T-helper 17 cell (primary cell): ENCODE results near the gene NIPBL. TPM values are rescaled to one million over a fixed set of nuclear protein-coding genes. Genes with fewer than 3 reads are reported as not detected.

Source experiments
- ATAC-seq: fragments of 150-1000 bp; cut with Tn5 transposase; 2 replicates; pipeline ENCODE4 v1.10.0; 2021; ENCODE audit warnings: mild to moderate bottlenecking, moderate library complexity
- DNase-seq, 3 donors: peaks; one replicate each; pipeline versions ENCODE4 v3.0.0 to v3.0.0-alpha.2; 2020 to 2021
- H3K9me3 ChIP-seq: one replicate; pipeline ENCODE4 v1.7.0; 2013; ENCODE audit warnings: low read length, mild to moderate bottlenecking; ENCODE audit not compliant: control insufficient read depth, poor library complexity, severe bottlenecking
- H3K27ac Mint-ChIP-seq: one replicate; pipeline ENCODE4 v1.8.0; 2022; ENCODE audit warnings: mild to moderate bottlenecking, moderate library complexity, mixed read lengths
- H3K27me3 Mint-ChIP-seq: one replicate; pipeline ENCODE4 v1.8.0; 2022; ENCODE audit warnings: mixed read lengths
- H3K36me3 Mint-ChIP-seq: one replicate; pipeline ENCODE4 v1.8.0; 2022; ENCODE audit warnings: low read depth, mixed read lengths
- H3K4me1 Mint-ChIP-seq: one replicate; pipeline ENCODE4 v1.8.0; 2022; ENCODE audit warnings: mild to moderate bottlenecking, mixed read lengths
- H3K4me3 Mint-ChIP-seq: one replicate; pipeline ENCODE4 v1.8.0; 2022; ENCODE audit warnings: mild to moderate bottlenecking, moderate library complexity, mixed read lengths
- total RNA-seq, 4 donors: library from RNA in 2 of 4; stranded (reverse) in 2 of 4; gene quantifications; one replicate each; pipeline ENCODE4 v1.2.3 and lab custom pipeline; 2022 to 2026

NIPBL gene
- total RNA-seq, 2 donors from 2014 or later, result 113 to 118 TPM

GRCh38 chr5:36932699-36933098, 56.1 kb downstream of the NIPBL start:
- Mint-ChIP-seq H3K4me1 (peaks cover 53% of the 10 kb centered on the region), H3K4me3 (no peak overlapping the region), H3K36me3 (no peaks in the 10 kb centered on the region), H3K27me3 (no peaks in the 10 kb centered on the region), H3K27ac (no peak overlapping the region)
- no peak for ATAC-seq
- H3K9me3 ChIP-seq, result no peaks in the 10 kb centered on the region
- no peak for DNase-seq

DNA sequence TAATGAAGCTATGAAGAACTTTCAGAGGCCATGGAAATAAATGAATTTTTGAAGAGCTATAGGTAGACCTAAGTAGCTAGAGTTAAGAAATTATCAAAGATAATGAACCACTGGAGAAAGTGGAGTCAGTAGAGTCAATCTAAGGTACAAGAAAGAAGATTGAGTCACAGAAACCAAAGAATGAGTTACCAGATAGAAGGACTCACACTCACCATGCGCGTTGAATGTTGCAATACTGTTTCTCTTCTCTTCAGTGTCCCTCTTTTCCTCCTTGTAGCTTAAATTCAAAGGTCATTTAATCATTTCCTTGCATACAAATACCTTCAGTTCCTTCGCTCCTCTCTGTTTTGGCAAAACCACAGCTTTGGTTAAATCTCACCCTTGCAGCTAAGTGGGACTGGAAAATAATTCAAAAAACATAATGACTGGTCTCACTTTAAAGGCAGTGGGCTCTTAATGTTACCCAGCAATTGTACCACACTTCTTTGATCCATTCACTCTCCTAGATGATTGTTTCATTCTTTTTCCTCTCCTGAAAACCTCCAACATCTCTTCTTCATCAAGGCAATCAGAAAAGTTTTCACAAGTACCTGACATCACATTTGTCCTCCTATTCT, 58.3 kb downstream of the NIPBL start:
- Mint-ChIP-seq H3K27me3 (no peaks in the 10 kb centered on the region), H3K36me3 (no peaks in the 10 kb centered on the region), H3K4me1 (peaks cover 47% of the 10 kb centered on the region), H3K4me3 (no peak overlapping the region), H3K27ac (no peak overlapping the region)
- ATAC-seq, result no peak
- no peaks in the 10 kb centered on the region for H3K9me3 ChIP-seq
- no peak for DNase-seq

DNA sequence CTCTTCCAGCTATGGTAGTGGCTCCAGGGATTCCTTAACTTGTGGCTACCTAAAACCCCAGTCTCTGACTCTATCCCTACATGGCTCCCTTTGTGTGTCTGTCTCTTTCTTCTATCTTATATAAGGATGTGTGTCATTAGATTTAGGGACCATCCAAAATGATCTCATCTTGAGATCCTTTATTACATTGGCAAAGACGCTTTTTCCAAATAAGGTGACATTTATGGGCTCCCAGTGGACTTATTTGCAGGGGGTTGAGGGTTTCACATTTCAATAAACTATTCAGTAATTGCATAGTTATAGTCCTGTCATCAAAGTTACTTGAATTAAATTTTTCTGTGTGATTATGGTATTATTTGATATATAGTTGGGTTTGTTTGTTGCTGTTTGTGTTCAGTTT, 59.2 kb downstream of the NIPBL start:
- H3K36me3 Mint-ChIP-seq, result no peaks in the 10 kb centered on the region
- no peaks in the 10 kb centered on the region for H3K9me3 ChIP-seq
- H3K4me1 Mint-ChIP-seq, result peaks cover 47% of the 10 kb centered on the region
- no peak for DNase-seq
- H3K27ac Mint-ChIP-seq, result no peak overlapping the region
- H3K4me3 Mint-ChIP-seq, result no peak overlapping the region
- no peak for ATAC-seq
- no peaks in the 10 kb centered on the region for H3K27me3 Mint-ChIP-seq

- no peak for ATAC-seq
- DNase-seq, result no peak
- no peaks in the 10 kb centered on the region for H3K9me3 ChIP-seq
- Mint-ChIP-seq H3K27me3 (no peaks in the 10 kb centered on the region), H3K36me3 (no peaks in the 10 kb centered on the region), H3K27ac (no peak overlapping the region), H3K4me1 (peaks cover 50% of the 10 kb centered on the region), H3K4me3 (no peak overlapping the region)
Observed at GRCh38 chr5:36936309-36936708, 59.7 kb downstream of the NIPBL start.

GRCh38 chr5:36938129-36938528, 61.6 kb downstream of the NIPBL start:
- H3K36me3 Mint-ChIP-seq, result no peaks in the 10 kb centered on the region

GRCh38 chr5:36939969-36940858, 63.6 kb downstream of the NIPBL start:
- DNase-seq (no peak), ATAC-seq (no peak)
- peak overlapping the region; percentile 70 for H3K27ac Mint-ChIP-seq
- H3K4me3 Mint-ChIP-seq, result no peak overlapping the region
- no peaks in the 10 kb centered on the region for H3K36me3 Mint-ChIP-seq
- no peaks in the 10 kb centered on the region for H3K9me3 ChIP-seq
- H3K27me3 Mint-ChIP-seq, result no peaks in the 10 kb centered on the region
- peaks cover 42% of the 10 kb centered on the region for H3K4me1 Mint-ChIP-seq

More at GRCh38 chr5:36938129-36938528, 61.6 kb downstream of the NIPBL start:
- no peak for ATAC-seq
- Mint-ChIP-seq H3K27ac (peak overlapping the region; percentile 39), H3K27me3 (no peaks in the 10 kb centered on the region), H3K4me1 (peaks cover 40% of the 10 kb centered on the region), H3K4me3 (no peak overlapping the region)
- H3K9me3 ChIP-seq, result no peaks in the 10 kb centered on the region
- DNase-seq, result no peak

DNA sequence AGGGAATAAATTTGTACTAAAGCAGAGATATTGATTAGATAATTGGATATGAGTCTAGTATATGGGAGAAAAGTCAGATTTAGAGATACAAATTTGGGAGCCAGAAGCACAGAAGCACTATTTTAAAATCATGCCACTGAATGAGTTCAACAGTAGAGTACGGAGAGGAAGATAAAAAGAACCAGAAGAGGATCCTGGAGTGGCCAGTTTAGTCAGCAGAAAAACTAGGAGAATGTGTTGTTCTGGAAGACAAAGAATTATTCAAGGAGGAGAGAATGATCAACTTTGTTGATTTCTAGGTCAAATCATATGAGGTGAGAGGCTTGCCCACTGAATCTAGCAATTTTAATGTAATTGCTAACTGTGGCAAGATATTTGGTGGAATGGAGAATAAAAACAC, 67.0 kb downstream of the NIPBL start:
- H3K27me3 Mint-ChIP-seq, result no peaks in the 10 kb centered on the region
- ATAC-seq (no peak), DNase-seq (no peak)
- H3K9me3 ChIP-seq, result no peaks in the 10 kb centered on the region
- H3K4me1 Mint-ChIP-seq, result peaks cover 32% of the 10 kb centered on the region
- peak overlapping the region; percentile 81 for H3K27ac Mint-ChIP-seq
- H3K36me3 Mint-ChIP-seq, result no peaks in the 10 kb centered on the region
- no peak overlapping the region for H3K4me3 Mint-ChIP-seq

DNA sequence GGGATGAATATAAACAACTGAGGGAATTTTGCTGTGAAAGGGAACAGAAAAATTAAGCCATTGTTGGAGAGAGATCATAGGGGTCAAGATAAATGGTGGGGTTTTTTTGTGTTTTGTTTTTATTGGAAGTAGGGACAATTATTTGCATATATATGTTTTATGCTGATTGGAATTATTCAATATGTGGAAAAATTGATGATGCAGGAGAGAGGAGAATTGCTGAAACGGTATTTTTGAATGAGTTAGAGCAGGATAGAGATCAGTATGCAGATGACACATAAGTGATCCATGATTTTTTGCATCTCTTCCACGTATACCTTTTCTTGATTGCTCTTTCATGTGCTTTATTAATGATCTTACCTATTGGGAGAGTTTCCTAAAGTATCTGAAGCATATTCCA, 67.5 kb downstream of the NIPBL start:
- H3K36me3 Mint-ChIP-seq, result no peaks in the 10 kb centered on the region
- H3K9me3 ChIP-seq, result no peaks in the 10 kb centered on the region
- peak overlapping the region; percentile 81 for H3K27ac Mint-ChIP-seq
- peaks cover 28% of the 10 kb centered on the region for H3K4me1 Mint-ChIP-seq
- DNase-seq, result no peak
- H3K27me3 Mint-ChIP-seq, result no peaks in the 10 kb centered on the region
- no peak for ATAC-seq
- no peak overlapping the region for H3K4me3 Mint-ChIP-seq

DNA sequence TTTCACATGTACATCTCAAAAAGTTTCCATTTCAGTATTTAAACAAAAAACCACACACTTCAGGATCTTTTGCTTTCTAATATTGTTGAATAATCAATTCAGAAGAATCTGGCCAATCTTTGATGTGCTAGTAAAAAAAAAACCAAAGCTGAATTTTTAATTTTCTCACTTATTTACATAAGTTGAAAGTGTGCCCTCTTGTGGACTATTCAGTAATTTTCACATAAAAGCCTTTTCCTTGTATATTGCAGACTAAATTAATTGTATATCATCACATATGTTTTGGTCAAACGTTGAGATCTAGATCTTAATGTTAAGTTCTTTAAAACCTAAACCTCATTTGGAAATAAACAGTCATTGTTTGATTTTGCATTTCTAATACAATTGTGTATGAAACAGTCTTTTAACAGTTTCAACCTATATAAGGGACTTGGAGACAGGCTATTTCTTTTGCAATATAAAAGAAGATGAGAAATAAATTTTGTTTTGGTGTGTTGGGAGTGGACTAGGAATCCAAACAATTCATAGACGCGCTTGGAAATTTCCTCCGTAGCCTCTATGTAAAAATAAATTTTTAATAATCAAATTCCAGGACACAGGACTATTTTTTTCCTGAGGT, 68.1 kb downstream of the NIPBL start:
- H3K9me3 ChIP-seq, result no peaks in the 10 kb centered on the region
- ATAC-seq, result peak; percentile 59
- H3K27ac Mint-ChIP-seq, result no peak overlapping the region
- no peaks in the 10 kb centered on the region for H3K27me3 Mint-ChIP-seq
- no peak for DNase-seq
- no peaks in the 10 kb centered on the region for H3K36me3 Mint-ChIP-seq
- H3K4me1 Mint-ChIP-seq, result peaks cover 26% of the 10 kb centered on the region
- H3K4me3 Mint-ChIP-seq, result no peak overlapping the region

- no peak for ATAC-seq
- no peak overlapping the region for H3K27ac Mint-ChIP-seq
Observed at GRCh38 chr5:36945687-36946086, 69.1 kb downstream of the NIPBL start.

DNA sequence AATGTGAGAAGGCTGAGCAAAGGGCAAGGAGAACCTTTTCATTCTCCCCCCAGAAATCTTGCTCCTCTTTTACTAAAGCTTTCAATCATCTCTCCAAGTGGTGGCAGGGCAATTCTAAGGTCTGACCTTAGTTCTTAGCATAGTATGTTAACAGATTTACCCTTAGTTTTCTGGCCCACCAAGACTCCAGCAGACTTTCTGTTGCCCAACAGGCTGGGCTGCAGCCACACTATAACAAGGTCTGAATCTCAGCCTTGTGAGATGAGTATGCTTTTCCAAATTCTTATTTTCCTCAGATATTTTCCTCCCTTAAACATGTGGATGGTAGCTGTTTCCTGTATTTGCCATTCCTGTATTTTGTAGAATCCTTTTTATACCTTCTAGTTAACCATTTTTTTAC, 69.5 kb downstream of the NIPBL start:
- DNase-seq (no peak), ATAC-seq (no peak)
- Mint-ChIP-seq H3K27ac (no peak overlapping the region), H3K27me3 (no peaks in the 10 kb centered on the region), H3K36me3 (no peaks in the 10 kb centered on the region), H3K4me1 (peaks cover 30% of the 10 kb centered on the region), H3K4me3 (no peak overlapping the region)
- H3K9me3 ChIP-seq, result no peaks in the 10 kb centered on the region

More at GRCh38 chr5:36945687-36946086, 69.1 kb downstream of the NIPBL start:
- Mint-ChIP-seq H3K4me1 (peaks cover 26% of the 10 kb centered on the region), H3K36me3 (no peaks in the 10 kb centered on the region), H3K4me3 (no peak overlapping the region), H3K27me3 (no peaks in the 10 kb centered on the region)
- H3K9me3 ChIP-seq, result no peaks in the 10 kb centered on the region
- no peak for DNase-seq

DNA sequence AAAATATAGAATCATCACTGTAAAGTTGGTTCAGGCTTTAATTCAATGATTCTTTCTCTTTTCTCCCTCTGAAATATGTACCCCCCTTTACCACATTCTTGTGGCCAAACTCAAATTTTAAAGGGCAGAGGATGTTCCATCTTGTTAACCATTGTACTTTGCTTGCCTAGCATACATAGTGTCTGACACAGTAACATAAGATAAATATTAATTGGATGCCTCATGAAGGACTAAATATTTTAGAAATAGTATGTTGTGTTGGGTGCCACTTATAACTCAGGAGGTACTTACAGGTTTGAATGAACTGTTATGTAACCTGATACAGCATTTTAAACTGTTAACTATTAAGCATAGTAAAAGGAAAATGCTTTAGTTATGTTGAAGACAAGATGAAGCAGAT, 71.5 kb downstream of the NIPBL start:
- Mint-ChIP-seq H3K27me3 (no peaks in the 10 kb centered on the region), H3K27ac (no peak overlapping the region)
- no peak for ATAC-seq

GRCh38 chr5:36948650-36949049, 72.1 kb downstream of the NIPBL start:
- Mint-ChIP-seq H3K36me3 (no peaks in the 10 kb centered on the region), H3K27me3 (no peaks in the 10 kb centered on the region), H3K27ac (no peak overlapping the region), H3K4me3 (no peak overlapping the region), H3K4me1 (peaks cover 31% of the 10 kb centered on the region)
- no peak for DNase-seq
- no peaks in the 10 kb centered on the region for H3K9me3 ChIP-seq
- ATAC-seq, result no peak

More for the DNA sequence above, 71.5 kb downstream of the NIPBL start:
- peaks cover 35% of the 10 kb centered on the region for H3K4me1 Mint-ChIP-seq
- no peak for DNase-seq
- no peak overlapping the region for H3K4me3 Mint-ChIP-seq
- H3K9me3 ChIP-seq, result no peaks in the 10 kb centered on the region
- H3K36me3 Mint-ChIP-seq, result no peaks in the 10 kb centered on the region
